Memory B cell (primary cell): Measurements from ENCODE around the gene GPR26.

Experiments used
- ATAC-seq: fragments of 150-1000 bp; cut with Tn5 transposase; 2 replicates; pipeline ENCODE4 v1.10.0; 2021; ENCODE audit warnings: low read depth, mild to moderate bottlenecking, moderate library complexity
- DNase-seq, 2 donors: peaks; one replicate each; pipeline ENCODE4 v3.0.0; 2022; ENCODE audit warnings: low spot score in 2 of 2
- H3K27ac Mint-ChIP-seq: one replicate; pipeline ENCODE4 v1.8.0; 2022; ENCODE audit warnings: mild to moderate bottlenecking, moderate library complexity, mixed read lengths
- H3K27me3 Mint-ChIP-seq: one replicate; pipeline ENCODE4 v1.8.0; 2022; ENCODE audit warnings: mixed read lengths
- H3K36me3 Mint-ChIP-seq: one replicate; pipeline ENCODE4 v1.8.0; 2022; ENCODE audit warnings: mild to moderate bottlenecking, mixed read lengths
- H3K4me1 Mint-ChIP-seq: one replicate; pipeline ENCODE4 v1.8.0; 2022; ENCODE audit warnings: mixed read lengths
- H3K4me3 Mint-ChIP-seq: one replicate; pipeline ENCODE4 v1.8.0; 2022; ENCODE audit warnings: mild to moderate bottlenecking, moderate library complexity, mixed read lengths
- H3K9me3 Mint-ChIP-seq: one replicate; pipeline ENCODE4 v1.8.0; 2022; ENCODE audit warnings: mixed read lengths

The GPR26 gene

DNA sequence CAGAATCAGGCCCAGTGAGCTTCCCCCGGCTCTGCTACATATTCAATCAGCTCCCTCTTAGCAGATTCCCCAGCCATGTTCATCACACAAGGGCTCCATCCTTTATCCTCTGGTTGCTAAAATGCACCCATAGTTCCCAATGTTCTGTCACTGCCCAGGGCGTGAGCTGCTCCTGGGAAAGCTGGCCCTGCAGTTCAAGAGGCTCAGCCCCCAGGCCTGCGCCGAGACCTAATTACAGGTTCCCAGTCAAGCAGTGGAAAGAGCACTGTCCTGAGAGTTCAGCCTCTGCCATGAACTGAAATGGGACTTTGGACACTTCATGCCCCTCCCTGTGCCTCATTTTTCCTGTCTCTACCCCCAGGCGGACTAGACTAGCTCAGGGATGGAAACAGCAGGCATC lies 75.6 kb downstream of the GPR26 start:
- ATAC-seq: no peak
- Mint-ChIP-seq H3K27ac (no peak overlapping the region), H3K9me3 (no peaks in the 10 kb centered on the region)

DNA sequence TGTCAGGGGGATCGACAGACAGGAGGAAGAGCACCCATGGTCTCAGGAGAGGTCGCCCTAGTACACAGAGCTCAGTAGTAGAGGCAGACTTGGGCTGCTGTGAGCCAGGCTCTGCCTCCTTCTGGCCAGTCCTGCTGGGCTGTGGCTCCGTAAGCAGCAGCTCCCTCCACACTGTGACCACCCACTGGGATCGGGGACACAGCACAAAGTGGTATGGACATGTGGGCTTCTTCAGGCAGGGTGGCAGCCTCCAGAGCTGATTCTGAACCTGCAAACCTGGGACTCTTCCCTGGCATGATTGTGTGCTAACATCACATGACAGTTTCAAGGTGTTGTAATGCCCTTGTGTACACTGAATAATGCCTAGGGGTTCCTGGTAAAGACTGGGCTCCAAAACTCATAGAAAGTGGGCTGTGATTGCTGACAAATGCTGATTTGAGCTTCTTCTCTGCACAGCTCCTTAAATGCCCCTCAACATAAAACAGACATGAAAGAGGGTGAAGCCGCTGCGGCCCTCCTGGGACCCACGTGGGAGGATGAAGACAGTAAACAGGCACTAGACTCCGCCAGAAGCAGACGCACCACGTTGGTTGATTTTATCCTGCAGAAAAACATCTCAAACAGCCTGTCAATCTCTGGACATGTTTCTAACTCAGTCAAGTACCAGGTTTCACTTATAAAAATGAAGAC lies 76.7 kb downstream of the GPR26 start:
- no peaks in the 10 kb centered on the region for H3K4me1 Mint-ChIP-seq
- no peaks in the 10 kb centered on the region for H3K9me3 Mint-ChIP-seq
- no peak overlapping the region for H3K4me3 Mint-ChIP-seq
- no peaks in the 10 kb centered on the region for H3K36me3 Mint-ChIP-seq
- H3K27me3 Mint-ChIP-seq: peaks cover 11% of the 10 kb centered on the region
- ATAC-seq (no peak), DNase-seq (no peak)
- no peak overlapping the region for H3K27ac Mint-ChIP-seq

More for the DNA sequence above, 75.6 kb downstream of the GPR26 start:
- H3K4me1 Mint-ChIP-seq: no peaks in the 10 kb centered on the region
- DNase-seq: no peak
- H3K27me3 Mint-ChIP-seq: peaks cover 11% of the 10 kb centered on the region
- H3K4me3 Mint-ChIP-seq: no peak overlapping the region
- no peaks in the 10 kb centered on the region for H3K36me3 Mint-ChIP-seq

DNA sequence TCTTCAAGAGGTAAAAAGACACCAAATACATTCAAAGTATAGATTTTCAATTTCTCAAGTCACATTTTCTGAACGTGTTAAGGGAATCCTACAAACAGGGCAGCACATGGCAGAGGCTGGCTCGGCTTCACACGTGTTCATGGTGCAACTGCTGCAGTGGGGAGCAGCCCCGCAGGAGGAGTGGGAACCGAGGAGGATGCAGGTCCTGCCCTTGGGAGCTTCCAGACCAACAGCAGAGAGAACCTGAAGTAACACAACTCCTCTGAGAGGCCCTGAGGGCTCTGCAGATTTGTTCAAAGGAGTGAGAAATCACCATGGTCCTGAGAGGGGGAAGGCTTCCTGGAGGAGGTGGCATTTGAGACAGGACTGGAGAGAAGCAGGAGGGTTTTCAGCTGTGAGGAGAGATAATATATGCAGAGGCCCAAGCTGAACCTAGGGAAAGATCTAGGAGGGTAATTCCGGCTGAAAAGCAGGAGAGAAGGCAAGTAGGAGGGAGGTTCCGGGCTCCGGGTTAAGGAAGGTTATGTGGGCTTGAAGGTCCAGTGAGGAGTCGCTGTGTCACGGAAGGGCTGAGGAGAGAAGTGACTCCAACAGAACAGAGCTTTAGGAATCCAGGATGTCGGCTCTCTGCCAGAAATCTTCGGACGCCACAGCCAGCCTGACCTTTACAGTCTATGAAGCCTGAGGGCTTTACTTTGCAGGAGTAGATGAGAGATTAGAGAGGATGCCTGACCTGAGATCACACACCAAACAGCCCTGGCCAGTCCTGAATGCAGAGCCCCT lies 77.5 kb downstream of the GPR26 start:
- no peaks in the 10 kb centered on the region for H3K36me3 Mint-ChIP-seq
- no peak for ATAC-seq
- no peak overlapping the region for H3K27ac Mint-ChIP-seq
- H3K9me3 Mint-ChIP-seq: no peaks in the 10 kb centered on the region
- H3K27me3 Mint-ChIP-seq: peaks cover 11% of the 10 kb centered on the region
- DNase-seq: no peak
- H3K4me1 Mint-ChIP-seq: no peaks in the 10 kb centered on the region
- H3K4me3 Mint-ChIP-seq: no peak overlapping the region

GRCh38 chr10:123744224-123744536 lies 78.0 kb downstream of the GPR26 start:
- H3K27me3 Mint-ChIP-seq: peaks cover 8% of the 10 kb centered on the region
- ATAC-seq (no peak), DNase-seq (no peak)
- H3K27ac Mint-ChIP-seq: no peak overlapping the region
- no peak overlapping the region for H3K4me3 Mint-ChIP-seq
- H3K9me3 Mint-ChIP-seq: no peaks in the 10 kb centered on the region
- H3K4me1 Mint-ChIP-seq: no peaks in the 10 kb centered on the region
- no peaks in the 10 kb centered on the region for H3K36me3 Mint-ChIP-seq
